Peyer's patch (tissue), 4 donors: Measurements from ENCODE around the gene ANKHD1.

Source experiments
- CTCF ChIP-seq, 6 experiments: fragments of 450-650 bp in 4 of 6; fragments of 200-600 bp in 2 of 6; sonication (generic) in 1 of 6; IDR thresholded peaks; one replicate each; pipeline ENCODE4 v1.5.1; 2017 to 2019; ENCODE audit warnings: antibody characterized with exemption in 6 of 6, mild to moderate bottlenecking in 3 of 6, moderate library complexity in 1 of 6
- POLR2A ChIP-seq, 2 donors: fragments of 450-650 bp; IDR thresholded peaks; one replicate each; pipeline ENCODE4 v1.5.1; 2017; ENCODE audit warnings: antibody characterized with exemption in 2 of 2, mild to moderate bottlenecking in 2 of 2, moderate library complexity in 2 of 2

DNA sequence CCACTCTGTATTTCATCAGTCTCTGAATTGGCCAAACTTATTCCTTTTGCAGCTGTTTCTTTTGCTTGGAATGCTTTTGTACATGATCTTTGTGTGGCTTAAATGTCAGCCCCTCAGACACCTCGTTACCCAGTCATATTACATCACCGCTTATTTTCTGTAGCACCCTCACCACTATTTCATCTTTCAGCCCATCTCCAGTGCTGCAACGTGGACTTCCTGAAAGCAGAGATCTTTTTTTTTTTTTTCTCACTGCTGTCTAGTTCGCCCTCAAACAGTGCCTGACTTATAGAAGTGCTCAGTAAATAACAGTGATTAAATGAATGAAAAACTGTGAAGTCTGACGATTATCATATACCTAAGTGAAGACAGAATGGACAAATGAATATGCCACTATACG lies 154.8 kb downstream of the ANKHD1 start:
- TF ChIP-seq POLR2A (IDR thresholded peaks at IDR 0.05), result no peak
- TF ChIP-seq CTCF (IDR thresholded peaks at IDR 0.05), result no peak
